CD8-positive, alpha-beta memory T cell (primary cell): ENCODE measurements around the gene RLF. TPM values are rescaled to one million over a fixed set of nuclear protein-coding genes. Genes with fewer than 3 reads are reported as not detected.

Experiments used
- CTCF ChIA-PET: fragments of 350-600 bp; sonication (Branson Sonifier 250); formaldehyde crosslinking; loops from one replicate; lab custom pipeline; 2021; ENCODE audit warnings: antibody characterized with exemption; lab: Charles Lee
- POLR2A ChIA-PET: fragments of 350-600 bp; sonication (Branson Sonifier 250); formaldehyde crosslinking; loops from one replicate; lab custom pipeline; 2021; ENCODE audit warnings: antibody characterized with exemption; lab: Charles Lee
- DNase-seq, 5 donors: peaks; one replicate each; pipeline versions ENCODE4 v3.0.0 to v3.0.0-alpha.2; 2020 to 2022; ENCODE audit warnings: mixed read lengths in 1 of 5
- H3K27ac ChIP-seq: one replicate; pipeline ENCODE4 v1.7.0; 2013; ENCODE audit warnings: low read depth, mild to moderate bottlenecking, low read length, moderate library complexity
- H3K27me3 ChIP-seq: 2 replicates; pipeline ENCODE4 v1.7.0; 2013; ENCODE audit warnings: low read length, mild to moderate bottlenecking; ENCODE audit not compliant: insufficient read depth, poor library complexity, severe bottlenecking
- H3K36me3 ChIP-seq: 2 replicates; pipeline ENCODE4 v1.7.0; 2013; ENCODE audit warnings: mild to moderate bottlenecking, low read length, moderate library complexity; ENCODE audit not compliant: insufficient read depth
- H3K4me1 ChIP-seq: 2 replicates; pipeline ENCODE4 v1.7.0; 2013; ENCODE audit warnings: mild to moderate bottlenecking, low read length, moderate library complexity; ENCODE audit not compliant: insufficient read depth
- H3K4me3 ChIP-seq: 2 replicates; pipeline ENCODE4 v1.7.0; 2013; ENCODE audit warnings: mild to moderate bottlenecking, low read length
- H3K9me3 ChIP-seq: 2 replicates; pipeline ENCODE4 v1.7.0; 2013; ENCODE audit warnings: mild to moderate bottlenecking, low read length
- H3K27ac Mint-ChIP-seq, 8 donors: one replicate each; pipeline ENCODE4 v1.8.0; 2020 to 2021; ENCODE audit warnings: mixed read lengths in 8 of 8, mild to moderate bottlenecking in 6 of 8, inconsistent platforms in 3 of 8, moderate library complexity in 3 of 8
- H3K27me3 Mint-ChIP-seq, 2 donors: one replicate each; pipeline ENCODE4 v1.8.0; 2020 to 2021; ENCODE audit warnings: mixed read lengths in 2 of 2, mild to moderate bottlenecking in 1 of 2, moderate library complexity in 1 of 2
- H3K36me3 Mint-ChIP-seq, 3 donors: one replicate each; pipeline ENCODE4 v1.8.0; 2020 to 2021; ENCODE audit warnings: mixed read lengths in 3 of 3, inconsistent platforms in 1 of 3, mild to moderate bottlenecking in 1 of 3
- H3K4me1 Mint-ChIP-seq, 3 donors: one replicate each; pipeline ENCODE4 v1.8.0; 2020 to 2021; ENCODE audit warnings: mixed read lengths in 3 of 3, inconsistent platforms in 1 of 3, mild to moderate bottlenecking in 1 of 3
- H3K4me3 Mint-ChIP-seq, 7 donors: one replicate each; pipeline ENCODE4 v1.8.0; 2020 to 2021; ENCODE audit warnings: mixed read lengths in 7 of 7, mild to moderate bottlenecking in 6 of 7, moderate library complexity in 4 of 7, inconsistent platforms in 2 of 7
- H3K9me3 Mint-ChIP-seq, 5 donors: one replicate each; pipeline ENCODE4 v1.8.0; 2020 to 2022; ENCODE audit warnings: mixed read lengths in 5 of 5, mild to moderate bottlenecking in 3 of 5, moderate library complexity in 2 of 5, inconsistent platforms in 1 of 5
- polyA plus RNA-seq: library from polyadenylated mRNA; unstranded; fragments of 300-500 nt; fragmentation: Illumina TruSeq; gene quantifications from one replicate; pipeline ENCODE4 v1.2.3, GENCODE V29; 2021
- total RNA-seq, 2 experiments: library from RNA; stranded (reverse); gene quantifications; one replicate each; pipeline ENCODE4 v1.2.3, GENCODE V29; 2021

The RLF gene
- total and polyA plus RNA-seq, 3 experiments from 2014 or later, result 9.4 to 14.0 (median 13.6) TPM

- Mint-ChIP-seq H3K27me3 (no peaks in the 10 kb centered on the region), H3K27ac (peak overlapping the region in 2 of 8 donors; percentile 24 to 77), H3K9me3 (no peaks in the 10 kb centered on the region), H3K36me3 (peaks cover 0 to 36% (median 7%) of the 10 kb centered on the region in 3 donors), H3K4me3 (no peak overlapping the region), H3K4me1 (peaks cover 5 to 14% (median 13%) of the 10 kb centered on the region in 3 donors)
- Histone ChIP-seq H3K4me1 (no peaks in the 10 kb centered on the region), H3K9me3 (no peaks in the 10 kb centered on the region), H3K27ac (no peak overlapping the region), H3K36me3 (no peaks in the 10 kb centered on the region), H3K4me3 (no peak overlapping the region), H3K27me3 (no peaks in the 10 kb centered on the region)
- ChIA-PET CTCF (interaction anchor here (0.7 kb wide), 1 partner anchor 8 kb away, joined by 3 read pairs; no protein-coding TSS in a partner anchor), POLR2A (no interaction called here)
- no peak for DNase-seq
These were observed 61.0 kb downstream of the RLF start for GRCh38 chr1:40221977-40222772.

GRCh38 chr1:40224040-40224439, 62.9 kb downstream of the RLF start:
- Histone ChIP-seq H3K27me3 (no peaks in the 10 kb centered on the region), H3K9me3 (no peaks in the 10 kb centered on the region), H3K27ac (no peak overlapping the region), H3K4me3 (no peak overlapping the region), H3K4me1 (no peaks in the 10 kb centered on the region), H3K36me3 (peaks cover 5% of the 10 kb centered on the region)
- peaks cover 3 to 13% (median 9%) of the 10 kb centered on the region in 3 donors for H3K4me1 Mint-ChIP-seq
- DNase-seq, result no peak
- POLR2A ChIA-PET, result no interaction called here
- H3K4me3 Mint-ChIP-seq, result no peak overlapping the region
- no peaks in the 10 kb centered on the region for H3K9me3 Mint-ChIP-seq
- CTCF ChIA-PET, result no interaction called here
- H3K27me3 Mint-ChIP-seq, result no peaks in the 10 kb centered on the region
- H3K36me3 Mint-ChIP-seq, result peaks cover 0 to 44% (median 5%) of the 10 kb centered on the region in 3 donors
- no peak overlapping the region for H3K27ac Mint-ChIP-seq

GRCh38 chr1:40226192-40226591, 65.0 kb downstream of the RLF start:
- no peak overlapping the region for H3K4me3 Mint-ChIP-seq
- no peak for DNase-seq
- H3K27ac Mint-ChIP-seq, result peak overlapping the region in 1 of 8 donors; percentile 3
- H3K9me3 Mint-ChIP-seq, result no peaks in the 10 kb centered on the region
- Histone ChIP-seq H3K9me3 (no peaks in the 10 kb centered on the region), H3K4me1 (no peaks in the 10 kb centered on the region), H3K27me3 (no peaks in the 10 kb centered on the region), H3K36me3 (peaks cover 12% of the 10 kb centered on the region), H3K27ac (no peak overlapping the region), H3K4me3 (no peak overlapping the region)
- peaks cover 7 to 45% (median 7%) of the 10 kb centered on the region in 3 donors for H3K36me3 Mint-ChIP-seq
- ChIA-PET POLR2A (no interaction called here), CTCF (interaction anchor here (0.6 kb wide), 1 partner anchor 40 kb away, joined by 6 read pairs; no protein-coding TSS in a partner anchor)
- H3K4me1 Mint-ChIP-seq, result peaks cover 10 to 16% (median 10%) of the 10 kb centered on the region in 3 donors
- H3K27me3 Mint-ChIP-seq, result no peaks in the 10 kb centered on the region

- H3K27ac ChIP-seq, result no peak overlapping the region
- Mint-ChIP-seq H3K4me3 (no peak overlapping the region), H3K27ac (peak overlapping the region in 4 of 8 donors; percentile 35 to 77 (median 58)), H3K4me1 (peaks cover 9 to 25% (median 25%) of the 10 kb centered on the region in 3 donors), H3K9me3 (no peaks in the 10 kb centered on the region), H3K36me3 (peaks cover 25 to 76% (median 32%) of the 10 kb centered on the region in 3 donors), H3K27me3 (no peaks in the 10 kb centered on the region)
- peaks cover 5% of the 10 kb centered on the region for H3K4me1 ChIP-seq
- no peak overlapping the region for H3K4me3 ChIP-seq
- peaks cover 42% of the 10 kb centered on the region for H3K36me3 ChIP-seq
- H3K27me3 ChIP-seq, result no peaks in the 10 kb centered on the region
- H3K9me3 ChIP-seq, result no peaks in the 10 kb centered on the region
- ChIA-PET POLR2A (no interaction called here), CTCF (no interaction called here)
- DNase-seq, result peak in 4 of 5 donors; percentile 9 to 62 (median 26)
These were observed 71.3 kb downstream of the RLF start for GRCh38 chr1:40232444-40232843.

- Mint-ChIP-seq H3K36me3 (peaks cover 16 to 45% (median 20%) of the 10 kb centered on the region in 3 donors), H3K27ac (peak overlapping the region in 2 of 8 donors; percentile 8 to 45), H3K4me3 (no peak overlapping the region), H3K27me3 (no peaks in the 10 kb centered on the region), H3K4me1 (peaks cover 8 to 15% (median 15%) of the 10 kb centered on the region in 3 donors), H3K9me3 (no peaks in the 10 kb centered on the region)
- Histone ChIP-seq H3K4me1 (peaks cover 16% of the 10 kb centered on the region), H3K36me3 (peaks cover 23% of the 10 kb centered on the region), H3K27ac (no peak overlapping the region), H3K9me3 (no peaks in the 10 kb centered on the region), H3K27me3 (no peaks in the 10 kb centered on the region), H3K4me3 (no peak overlapping the region)
- ChIA-PET POLR2A (no interaction called here), CTCF (interaction anchor here (1.0 kb wide), 1 partner anchor 99 kb away, joined by 3 read pairs; no protein-coding TSS in a partner anchor)
- no peak for DNase-seq
These were observed 78.4 kb downstream of the RLF start for GRCh38 chr1:40239626-40240025.

- Mint-ChIP-seq H3K27ac (peak overlapping the region in 1 of 8 donors; percentile 45), H3K4me3 (no peak overlapping the region), H3K27me3 (no peaks in the 10 kb centered on the region), H3K4me1 (peaks cover 8 to 15% (median 15%) of the 10 kb centered on the region in 3 donors), H3K9me3 (no peaks in the 10 kb centered on the region), H3K36me3 (peaks cover 16 to 40% (median 20%) of the 10 kb centered on the region in 3 donors)
- POLR2A ChIA-PET, result no interaction called here
- DNase-seq, result no peak
- CTCF ChIA-PET, result interaction anchor here (2.6 kb wide), 1 partner anchor 16 kb away, joined by 11 read pairs; the partner anchor contains the start of gene ZMPSTE24
- H3K36me3 ChIP-seq, result peaks cover 23% of the 10 kb centered on the region
- H3K4me3 ChIP-seq, result no peak overlapping the region
- peaks cover 16% of the 10 kb centered on the region for H3K4me1 ChIP-seq
- no peaks in the 10 kb centered on the region for H3K9me3 ChIP-seq
- H3K27me3 ChIP-seq, result no peaks in the 10 kb centered on the region
- H3K27ac ChIP-seq, result no peak overlapping the region
These were observed 79.2 kb downstream of the RLF start for GRCh38 chr1:40240390-40240789.

GRCh38 chr1:40241362-40241761, 80.2 kb downstream of the RLF start:
- Histone ChIP-seq H3K36me3 (peaks cover 16% of the 10 kb centered on the region), H3K27me3 (no peaks in the 10 kb centered on the region), H3K9me3 (no peaks in the 10 kb centered on the region), H3K27ac (no peak overlapping the region), H3K4me1 (peaks cover 16% of the 10 kb centered on the region), H3K4me3 (no peak overlapping the region)
- no peaks in the 10 kb centered on the region for H3K27me3 Mint-ChIP-seq
- H3K36me3 Mint-ChIP-seq, result peaks cover 13 to 31% (median 16%) of the 10 kb centered on the region in 3 donors
- H3K9me3 Mint-ChIP-seq, result no peaks in the 10 kb centered on the region
- DNase-seq, result no peak
- POLR2A ChIA-PET, result interaction anchor here (0.6 to 1.0 kb wide), 6 partner anchors 16 to 234 kb away, joined by 3 to 12 read pairs (median 4); partner anchors contain the start of gene ZMPSTE24
- H3K4me1 Mint-ChIP-seq, result peaks cover 8 to 15% (median 15%) of the 10 kb centered on the region in 3 donors
- H3K4me3 Mint-ChIP-seq, result peak overlapping the region in 4 of 7 donors; percentile 12 to 47 (median 29)
- CTCF ChIA-PET, result interaction anchor here (1.3 to 2.6 kb wide), 4 partner anchors 15 to 130 kb away, joined by 3 to 11 read pairs (median 4); partner anchors contain the start of gene ZMPSTE24
- H3K27ac Mint-ChIP-seq, result peak overlapping the region; percentile 0 to 84 (median 68)

- CTCF ChIA-PET, result interaction anchor here (0.6 kb wide), 1 partner anchor 217 kb away, joined by 3 read pairs; no protein-coding TSS in a partner anchor
- Histone ChIP-seq H3K27ac (no peak overlapping the region), H3K4me3 (no peak overlapping the region), H3K4me1 (peaks cover 16% of the 10 kb centered on the region), H3K27me3 (no peaks in the 10 kb centered on the region), H3K36me3 (no peaks in the 10 kb centered on the region), H3K9me3 (no peaks in the 10 kb centered on the region)
- Mint-ChIP-seq H3K4me1 (peaks cover 8 to 15% (median 15%) of the 10 kb centered on the region in 3 donors), H3K4me3 (no peak overlapping the region), H3K9me3 (no peaks in the 10 kb centered on the region), H3K27me3 (no peaks in the 10 kb centered on the region), H3K36me3 (peaks cover 0 to 11% (median 3%) of the 10 kb centered on the region in 3 donors), H3K27ac (peak overlapping the region in 1 of 8 donors; percentile 14)
- DNase-seq, result no peak
- POLR2A ChIA-PET, result no interaction called here
These were observed 82.2 kb downstream of the RLF start for GRCh38 chr1:40243351-40243750.
